Measurements from ENCODE around the gene FAM216A. TPM values are rescaled to one million over a fixed set of nuclear protein-coding genes. Genes with fewer than 3 reads are reported as not detected.

FAM216A gene
- polyA plus RNA-seq, 1 donor from 2014 or later, result 77.4 TPM

DNA sequence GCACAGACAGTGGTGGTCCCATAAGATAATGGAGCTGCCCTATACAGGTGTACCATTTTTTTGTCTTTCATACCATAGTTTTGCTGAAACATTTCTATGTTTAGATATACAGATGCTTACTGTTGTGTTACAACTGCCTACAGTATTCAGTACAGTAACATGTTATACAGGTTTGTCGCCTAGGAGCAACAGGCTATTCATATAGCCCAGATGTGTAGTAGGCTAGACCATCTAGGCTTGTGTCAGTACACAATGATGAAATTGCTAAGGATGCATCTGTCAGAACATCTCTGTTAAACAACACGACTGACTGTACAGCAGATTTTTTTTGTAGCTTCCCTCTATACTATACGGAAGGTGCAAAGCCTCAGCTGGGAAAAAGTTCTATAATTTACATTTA is 64.0 kb downstream of the FAM216A start:
- Histone ChIP-seq H3K27me3 (ENCODE audit: insufficient read depth, low read depth, low read length) (no peaks in the 10 kb centered on the region), H3K9me3 (ENCODE audit: low read length) (no peaks in the 10 kb centered on the region), H3K36me3 (ENCODE audit: insufficient read depth, low read length) (no peaks in the 10 kb centered on the region), H3K79me2 (replicated peaks; ENCODE audit: insufficient read depth, low read length) (no peaks in the 10 kb centered on the region), H2AFZ (ENCODE audit: low read depth, low read length) (no peak overlapping the region), H3K9me2 (ENCODE audit: insufficient read depth, low read length) (no peaks in the 10 kb centered on the region), H3K27ac (ENCODE audit: low read length) (no peak overlapping the region), H3K4me2 (ENCODE audit: low read length) (no peak overlapping the region), H3K4me3 (ENCODE audit: low read length) (no peak overlapping the region), H3F3A (ENCODE audit: insufficient read depth, low read length, poor library complexity, severe bottlenecking) (no peaks in the 10 kb centered on the region), H4K20me1 (ENCODE audit: insufficient read depth) (no peaks in the 10 kb centered on the region), H3K9ac (ENCODE audit: low read length) (no peak overlapping the region)
- TF ChIP-seq RAD21 (conservative IDR thresholded peaks at IDR 0.05) (no peak), SMC3 (conservative IDR thresholded peaks at IDR 0.05; ENCODE audit: poor library complexity) (no peak), TAF1 (IDR thresholded peaks at IDR 0.05; ENCODE audit: low read depth) (no peak), MXI1 (conservative IDR thresholded peaks at IDR 0.05; ENCODE audit: poor library complexity, severe bottlenecking) (no peak), EP300 (conservative IDR thresholded peaks at IDR 0.05; ENCODE audit: poor library complexity, severe bottlenecking) (no peak), EZH2 (IDR thresholded peaks at IDR 0.05; ENCODE audit: borderline replicate concordance, insufficient read depth, low read length, poor library complexity, severe bottlenecking) (no peak), POLR2AphosphoS5 (IDR thresholded peaks at IDR 0.05) (no peak)
- TF ChIP-seq, protein P1, sequence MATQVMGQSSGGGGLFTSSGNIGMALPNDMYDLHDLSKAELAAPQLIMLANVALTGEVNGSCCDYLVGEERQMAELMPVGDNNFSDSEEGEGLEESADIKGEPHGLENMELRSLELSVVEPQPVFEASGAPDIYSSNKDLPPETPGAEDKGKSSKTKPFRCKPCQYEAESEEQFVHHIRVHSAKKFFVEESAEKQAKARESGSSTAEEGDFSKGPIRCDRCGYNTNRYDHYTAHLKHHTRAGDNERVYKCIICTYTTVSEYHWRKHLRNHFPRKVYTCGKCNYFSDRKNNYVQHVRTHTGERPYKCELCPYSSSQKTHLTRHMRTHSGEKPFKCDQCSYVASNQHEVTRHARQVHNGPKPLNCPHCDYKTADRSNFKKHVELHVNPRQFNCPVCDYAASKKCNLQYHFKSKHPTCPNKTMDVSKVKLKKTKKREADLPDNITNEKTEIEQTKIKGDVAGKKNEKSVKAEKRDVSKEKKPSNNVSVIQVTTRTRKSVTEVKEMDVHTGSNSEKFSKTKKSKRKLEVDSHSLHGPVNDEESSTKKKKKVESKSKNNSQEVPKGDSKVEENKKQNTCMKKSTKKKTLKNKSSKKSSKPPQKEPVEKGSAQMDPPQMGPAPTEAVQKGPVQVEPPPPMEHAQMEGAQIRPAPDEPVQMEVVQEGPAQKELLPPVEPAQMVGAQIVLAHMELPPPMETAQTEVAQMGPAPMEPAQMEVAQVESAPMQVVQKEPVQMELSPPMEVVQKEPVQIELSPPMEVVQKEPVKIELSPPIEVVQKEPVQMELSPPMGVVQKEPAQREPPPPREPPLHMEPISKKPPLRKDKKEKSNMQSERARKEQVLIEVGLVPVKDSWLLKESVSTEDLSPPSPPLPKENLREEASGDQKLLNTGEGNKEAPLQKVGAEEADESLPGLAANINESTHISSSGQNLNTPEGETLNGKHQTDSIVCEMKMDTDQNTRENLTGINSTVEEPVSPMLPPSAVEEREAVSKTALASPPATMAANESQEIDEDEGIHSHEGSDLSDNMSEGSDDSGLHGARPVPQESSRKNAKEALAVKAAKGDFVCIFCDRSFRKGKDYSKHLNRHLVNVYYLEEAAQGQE (IDR thresholded peaks at IDR 0.05; ENCODE audit: borderline replicate concordance), result no peak
- TF ChIP-seq, protein P2, sequence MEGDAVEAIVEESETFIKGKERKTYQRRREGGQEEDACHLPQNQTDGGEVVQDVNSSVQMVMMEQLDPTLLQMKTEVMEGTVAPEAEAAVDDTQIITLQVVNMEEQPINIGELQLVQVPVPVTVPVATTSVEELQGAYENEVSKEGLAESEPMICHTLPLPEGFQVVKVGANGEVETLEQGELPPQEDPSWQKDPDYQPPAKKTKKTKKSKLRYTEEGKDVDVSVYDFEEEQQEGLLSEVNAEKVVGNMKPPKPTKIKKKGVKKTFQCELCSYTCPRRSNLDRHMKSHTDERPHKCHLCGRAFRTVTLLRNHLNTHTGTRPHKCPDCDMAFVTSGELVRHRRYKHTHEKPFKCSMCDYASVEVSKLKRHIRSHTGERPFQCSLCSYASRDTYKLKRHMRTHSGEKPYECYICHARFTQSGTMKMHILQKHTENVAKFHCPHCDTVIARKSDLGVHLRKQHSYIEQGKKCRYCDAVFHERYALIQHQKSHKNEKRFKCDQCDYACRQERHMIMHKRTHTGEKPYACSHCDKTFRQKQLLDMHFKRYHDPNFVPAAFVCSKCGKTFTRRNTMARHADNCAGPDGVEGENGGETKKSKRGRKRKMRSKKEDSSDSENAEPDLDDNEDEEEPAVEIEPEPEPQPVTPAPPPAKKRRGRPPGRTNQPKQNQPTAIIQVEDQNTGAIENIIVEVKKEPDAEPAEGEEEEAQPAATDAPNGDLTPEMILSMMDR (IDR thresholded peaks at IDR 0.05; ENCODE audit: poor library complexity, severe bottlenecking), result no peak

DNA sequence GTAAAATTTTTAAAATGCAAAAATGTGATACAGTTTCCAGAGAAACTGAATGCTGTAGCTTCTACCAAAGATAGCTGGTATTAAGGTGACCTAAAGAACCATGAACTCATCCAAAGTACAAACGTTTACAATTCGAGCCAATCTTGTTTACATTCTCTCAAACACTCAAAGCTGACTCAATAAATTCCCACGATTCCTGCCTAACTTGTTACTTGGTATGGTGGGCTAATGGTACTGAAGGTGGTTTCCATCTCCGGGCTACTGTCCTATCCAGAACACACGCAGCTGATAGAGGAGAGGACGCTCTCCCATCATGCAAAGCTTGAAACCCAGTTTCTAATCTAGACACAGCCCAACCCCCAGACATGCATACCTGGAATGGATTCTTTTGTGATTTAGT is 65.0 kb downstream of the FAM216A start:
- H3K27me3 ChIP-seq (ENCODE audit: insufficient read depth, low read depth, low read length), result no peaks in the 10 kb centered on the region
- no peaks in the 10 kb centered on the region for H4K20me1 ChIP-seq (ENCODE audit: insufficient read depth)
- no peaks in the 10 kb centered on the region for H3F3A ChIP-seq (ENCODE audit: insufficient read depth, low read length, poor library complexity, severe bottlenecking)
- H3K79me2 ChIP-seq (replicated peaks; ENCODE audit: insufficient read depth, low read length), result no peaks in the 10 kb centered on the region
- H2AFZ ChIP-seq (ENCODE audit: low read depth, low read length), result no peak overlapping the region
- no peak overlapping the region for H3K4me2 ChIP-seq (ENCODE audit: low read length)
- H3K4me3 ChIP-seq (ENCODE audit: low read length), result no peak overlapping the region
- H3K27ac ChIP-seq (ENCODE audit: low read length), result no peak overlapping the region
- no peaks in the 10 kb centered on the region for H3K9me2 ChIP-seq (ENCODE audit: insufficient read depth, low read length)
- no peaks in the 10 kb centered on the region for H3K9me3 ChIP-seq (ENCODE audit: low read length)
- TF ChIP-seq POLR2AphosphoS5 (IDR thresholded peaks at IDR 0.05), result no peak
- no peak for TF ChIP-seq EZH2 (IDR thresholded peaks at IDR 0.05; ENCODE audit: borderline replicate concordance, insufficient read depth, low read length, poor library complexity, severe bottlenecking)
- no peak overlapping the region for H3K9ac ChIP-seq (ENCODE audit: low read length)
- H3K36me3 ChIP-seq (ENCODE audit: insufficient read depth, low read length), result no peaks in the 10 kb centered on the region

DNA sequence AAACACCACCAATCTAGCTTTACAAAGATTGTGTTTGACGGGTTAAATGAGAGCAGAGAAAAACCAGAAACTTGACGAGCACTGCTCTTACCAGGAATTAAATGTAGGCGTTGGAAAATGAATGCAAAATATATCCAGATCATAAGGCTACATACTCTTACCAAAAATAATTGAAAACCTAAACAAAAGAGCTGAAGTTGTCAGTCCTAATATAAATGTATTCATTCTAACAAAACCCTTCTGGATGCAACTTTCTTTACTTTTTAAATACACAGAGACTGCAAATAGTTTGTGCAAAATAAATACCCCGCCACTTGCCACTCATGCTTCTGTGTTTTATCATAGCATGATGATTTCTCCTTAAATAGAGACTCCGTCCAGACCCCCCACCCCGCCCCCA is 66.2 kb downstream of the FAM216A start:
- no peaks in the 10 kb centered on the region for H3K27me3 ChIP-seq (ENCODE audit: insufficient read depth, low read depth, low read length)
- no peaks in the 10 kb centered on the region for H3F3A ChIP-seq (ENCODE audit: insufficient read depth, low read length, poor library complexity, severe bottlenecking)
- H3K9ac ChIP-seq (ENCODE audit: low read length), result no peak overlapping the region
- no peaks in the 10 kb centered on the region for H3K9me2 ChIP-seq (ENCODE audit: insufficient read depth, low read length)
- H4K20me1 ChIP-seq (ENCODE audit: insufficient read depth), result no peaks in the 10 kb centered on the region
- H3K4me2 ChIP-seq (ENCODE audit: low read length), result no peak overlapping the region
- TF ChIP-seq RAD21 (conservative IDR thresholded peaks at IDR 0.05), result no peak
- no peak for TF ChIP-seq POLR2AphosphoS5 (IDR thresholded peaks at IDR 0.05)
- TF ChIP-seq, protein P2 (IDR thresholded peaks at IDR 0.05; ENCODE audit: poor library complexity, severe bottlenecking), result no peak
- no peak for TF ChIP-seq MXI1 (conservative IDR thresholded peaks at IDR 0.05; ENCODE audit: poor library complexity, severe bottlenecking)
- TF ChIP-seq EZH2 (IDR thresholded peaks at IDR 0.05; ENCODE audit: borderline replicate concordance, insufficient read depth, low read length, poor library complexity, severe bottlenecking), result no peak
- no peak for TF ChIP-seq EP300 (conservative IDR thresholded peaks at IDR 0.05; ENCODE audit: poor library complexity, severe bottlenecking)
- H2AFZ ChIP-seq (ENCODE audit: low read depth, low read length), result no peak overlapping the region
- no peak overlapping the region for H3K4me3 ChIP-seq (ENCODE audit: low read length)
- H3K36me3 ChIP-seq (ENCODE audit: insufficient read depth, low read length), result no peaks in the 10 kb centered on the region
- no peaks in the 10 kb centered on the region for H3K9me3 ChIP-seq (ENCODE audit: low read length)
- H3K79me2 ChIP-seq (replicated peaks; ENCODE audit: insufficient read depth, low read length), result no peaks in the 10 kb centered on the region
- H3K27ac ChIP-seq (ENCODE audit: low read length), result no peak overlapping the region

Data from neural cell (in vitro differentiated cells).